ENCODE measurements around the gene THSD4. TPM values are rescaled to one million over a fixed set of nuclear protein-coding genes. Genes with fewer than 3 reads are reported as not detected.

The THSD4 gene
- total RNA-seq, 1 donor from 2014 or later: 2.5 TPM

GRCh38 chr15:71821547-71822129 lies 706.4 kb downstream of the THSD4 start:
- Histone ChIP-seq H3K4me3 (ENCODE audit: insufficient read depth, low read depth, low read length) (no peak overlapping the region), H2AFZ (ENCODE audit: low read depth, low read length) (no peak overlapping the region), H3K27ac (ENCODE audit: low read depth, low read length) (no peak overlapping the region), H3K36me3 (ENCODE audit: insufficient read depth, low read length) (peaks cover 5% of the 10 kb centered on the region), H3K79me2 (ENCODE audit: insufficient read depth, low read length) (no peaks in the 10 kb centered on the region), H3K4me2 (ENCODE audit: low read length) (no peak overlapping the region), H3K4me1 (ENCODE audit: insufficient read depth, low read length) (no peaks in the 10 kb centered on the region), H4K20me1 (ENCODE audit: insufficient read depth, low read length) (no peaks in the 10 kb centered on the region), H3K9ac (ENCODE audit: low read length) (no peak overlapping the region), H3K27me3 (ENCODE audit: insufficient read depth, low read length) (no peaks in the 10 kb centered on the region), H3K9me3 (ENCODE audit: insufficient read depth, low read depth, low read length) (peaks cover 28% of the 10 kb centered on the region)
- no peaks in the 10 kb centered on the region for H3K4me1 Mint-ChIP-seq (ENCODE audit: low read depth, unreplicated experiment)
- H3K4me3 Mint-ChIP-seq (ENCODE audit: unreplicated experiment): no peak overlapping the region
- DNase-seq (ENCODE audit: low read depth) (no peak), FAIRE-seq (no peak)
- no peak for TF ChIP-seq CTCF (IDR thresholded peaks at IDR 0.05; ENCODE audit: insufficient read depth, low read depth, low read length)
- no peak for TF ChIP-seq EZH2 (IDR thresholded peaks at IDR 0.05; ENCODE audit: insufficient read depth, low read length)
- H3K27ac Mint-ChIP-seq (ENCODE audit: unreplicated experiment): no peak overlapping the region
- H3K9me3 Mint-ChIP-seq (ENCODE audit: unreplicated experiment): peaks cover 49% of the 10 kb centered on the region
- H3K27me3 Mint-ChIP-seq (ENCODE audit: low read depth, unreplicated experiment): no peaks in the 10 kb centered on the region
- peaks cover 47% of the 10 kb centered on the region for H3K36me3 Mint-ChIP-seq (ENCODE audit: low read depth, unreplicated experiment)

DNA sequence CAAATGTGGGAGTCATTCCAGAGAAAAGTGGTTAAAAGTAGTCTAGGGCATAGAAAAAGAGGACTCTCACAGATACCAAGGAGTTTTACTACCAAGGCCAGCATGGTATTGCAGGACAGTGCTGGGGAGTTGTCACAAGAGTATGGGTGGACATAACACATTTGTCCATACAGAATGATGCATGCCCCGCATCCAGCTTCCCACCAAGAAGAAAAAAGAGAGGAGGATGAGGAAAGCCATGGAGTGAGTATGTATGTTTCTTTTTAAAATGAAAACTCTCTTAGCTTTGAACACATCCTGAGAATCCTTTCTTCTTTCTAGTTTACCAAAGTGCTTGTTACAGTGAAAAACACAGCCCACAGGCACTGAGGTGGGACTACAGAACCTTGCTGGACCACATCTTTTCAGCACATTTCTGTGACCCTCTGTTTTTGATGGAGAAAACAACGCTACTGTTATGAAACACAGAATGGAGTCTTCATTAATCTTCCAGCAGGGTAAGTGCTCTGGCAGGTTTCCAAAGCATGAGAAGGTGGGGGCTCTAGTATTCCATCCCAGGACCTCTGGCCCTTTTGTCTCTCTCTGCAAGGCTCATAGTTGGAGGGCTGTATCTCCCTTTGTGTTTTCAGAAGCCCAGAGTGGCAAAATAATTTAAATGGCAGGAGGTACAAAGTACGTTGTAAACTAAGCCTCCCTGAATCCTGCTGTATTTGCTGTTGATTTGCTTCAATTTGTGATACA lies 707.8 kb downstream of the THSD4 start:
- Mint-ChIP-seq H3K27me3 (ENCODE audit: low read depth, unreplicated experiment) (no peaks in the 10 kb centered on the region), H3K27ac (ENCODE audit: unreplicated experiment) (no peak overlapping the region), H3K36me3 (ENCODE audit: low read depth, unreplicated experiment) (peaks cover 53% of the 10 kb centered on the region), H3K4me1 (ENCODE audit: low read depth, unreplicated experiment) (no peaks in the 10 kb centered on the region), H3K4me3 (ENCODE audit: unreplicated experiment) (no peak overlapping the region), H3K9me3 (ENCODE audit: unreplicated experiment) (peaks cover 42% of the 10 kb centered on the region)
- no peaks in the 10 kb centered on the region for H3K4me1 ChIP-seq (ENCODE audit: insufficient read depth, low read length)
- no peak overlapping the region for H3K4me2 ChIP-seq (ENCODE audit: low read length)
- TF ChIP-seq CTCF (IDR thresholded peaks at IDR 0.05; ENCODE audit: insufficient read depth, low read depth, low read length) (no peak), EZH2 (IDR thresholded peaks at IDR 0.05; ENCODE audit: insufficient read depth, low read length) (no peak)
- H3K36me3 ChIP-seq (ENCODE audit: insufficient read depth, low read length): peaks cover 7% of the 10 kb centered on the region
- no peak overlapping the region for H3K27ac ChIP-seq (ENCODE audit: low read depth, low read length)
- H2AFZ ChIP-seq (ENCODE audit: low read depth, low read length): no peak overlapping the region
- DNase-seq (ENCODE audit: low read depth) (no peak), FAIRE-seq (no peak)
- H4K20me1 ChIP-seq (ENCODE audit: insufficient read depth, low read length): no peaks in the 10 kb centered on the region
- H3K79me2 ChIP-seq (ENCODE audit: insufficient read depth, low read length): no peaks in the 10 kb centered on the region
- H3K9ac ChIP-seq (ENCODE audit: low read length): no peak overlapping the region
- peaks cover 28% of the 10 kb centered on the region for H3K9me3 ChIP-seq (ENCODE audit: insufficient read depth, low read depth, low read length)
- no peak overlapping the region for H3K4me3 ChIP-seq (ENCODE audit: insufficient read depth, low read depth, low read length)
- no peaks in the 10 kb centered on the region for H3K27me3 ChIP-seq (ENCODE audit: insufficient read depth, low read length)

- Mint-ChIP-seq H3K4me3 (ENCODE audit: unreplicated experiment) (no peak overlapping the region), H3K27ac (ENCODE audit: unreplicated experiment) (no peak overlapping the region), H3K4me1 (ENCODE audit: low read depth, unreplicated experiment) (no peaks in the 10 kb centered on the region), H3K9me3 (ENCODE audit: unreplicated experiment) (peaks cover 35% of the 10 kb centered on the region), H3K27me3 (ENCODE audit: low read depth, unreplicated experiment) (no peaks in the 10 kb centered on the region), H3K36me3 (ENCODE audit: low read depth, unreplicated experiment) (peaks cover 57% of the 10 kb centered on the region)
- Histone ChIP-seq H3K36me3 (ENCODE audit: insufficient read depth, low read length) (peaks cover 7% of the 10 kb centered on the region), H3K4me2 (ENCODE audit: low read length) (no peak overlapping the region), H3K9me3 (ENCODE audit: insufficient read depth, low read depth, low read length) (peaks cover 28% of the 10 kb centered on the region), H2AFZ (ENCODE audit: low read depth, low read length) (no peak overlapping the region), H3K4me1 (ENCODE audit: insufficient read depth, low read length) (no peaks in the 10 kb centered on the region), H3K9ac (ENCODE audit: low read length) (no peak overlapping the region), H3K27me3 (ENCODE audit: insufficient read depth, low read length) (no peaks in the 10 kb centered on the region), H3K79me2 (ENCODE audit: insufficient read depth, low read length) (no peaks in the 10 kb centered on the region), H3K4me3 (ENCODE audit: insufficient read depth, low read depth, low read length) (no peak overlapping the region), H4K20me1 (ENCODE audit: insufficient read depth, low read length) (no peaks in the 10 kb centered on the region), H3K27ac (ENCODE audit: low read depth, low read length) (no peak overlapping the region)
- no peak for TF ChIP-seq CTCF (IDR thresholded peaks at IDR 0.05; ENCODE audit: insufficient read depth, low read depth, low read length)
- no peak for TF ChIP-seq EZH2 (IDR thresholded peaks at IDR 0.05; ENCODE audit: insufficient read depth, low read length)
- DNase-seq (ENCODE audit: low read depth): no peak
- FAIRE-seq: no peak
Measured at GRCh38 chr15:71823801-71824200, 708.5 kb downstream of the THSD4 start.
